T-helper 2 cell (primary cell): Measurements from ENCODE around the gene GPR141.

Source experiments
- DNase-seq, 5 experiments: peaks; one replicate each; pipeline versions ENCODE4 v3.0.0 to v3.0.0-alpha.2; 2012 to 2022
- total RNA-seq, 2 donors: gene quantifications; one replicate each; lab custom pipeline; 2026; lab: John Stamatoyannopoulos, UW

Gene GPR141
- 0 reads per million in 2 donors for total RNA-seq

GRCh38 chr7:37683246-37684120 is at the start of gene GPR141:
GPR141 (plus strand) TSS chr7:37683766; CDS start chr7:37740394, 56,628 bp downstream.
- peak in 1 of 5 experiments; percentile 22 for DNase-seq

GRCh38 chr7:37635346-37635745 is 48.2 kb upstream of the GPR141 start:
- no peak for DNase-seq

GRCh38 chr7:37642028-37642540 is 41.5 kb upstream of the GPR141 start:
- no peak for DNase-seq

GRCh38 chr7:37643876-37644275 is 39.7 kb upstream of the GPR141 start:
- DNase-seq = no peak

- DNase-seq = no peak
These were observed 38.1 kb upstream of the GPR141 start for GRCh38 chr7:37645282-37646050.

- no peak for DNase-seq
These were observed 26.5 kb upstream of the GPR141 start for GRCh38 chr7:37656913-37657530.

- no peak for DNase-seq
These were observed 25.8 kb upstream of the GPR141 start for GRCh38 chr7:37657816-37658215.

- no peak for DNase-seq
These were observed 23.5 kb upstream of the GPR141 start for GRCh38 chr7:37659971-37660565.

- no peak for DNase-seq
These were observed 23.0 kb upstream of the GPR141 start for GRCh38 chr7:37660614-37661013.

GRCh38 chr7:37663693-37664092 is 19.9 kb upstream of the GPR141 start:
- DNase-seq = no peak

GRCh38 chr7:37665352-37666022 is 18.1 kb upstream of the GPR141 start:
- no peak for DNase-seq

- DNase-seq = no peak
These were observed 17.4 kb upstream of the GPR141 start for GRCh38 chr7:37666026-37666799.

GRCh38 chr7:37669818-37670217 is 13.7 kb upstream of the GPR141 start:
- no peak for DNase-seq

GRCh38 chr7:37670436-37670835 is 13.1 kb upstream of the GPR141 start:
- DNase-seq = no peak

- no peak for DNase-seq
These were observed 11.7 kb upstream of the GPR141 start for GRCh38 chr7:37671876-37672275.

- no peak for DNase-seq
These were observed 10.6 kb upstream of the GPR141 start for GRCh38 chr7:37672926-37673325.

GRCh38 chr7:37673523-37673922 is 10.0 kb upstream of the GPR141 start:
- DNase-seq = no peak

- no peak for DNase-seq
These were observed 9.0 kb upstream of the GPR141 start for GRCh38 chr7:37674531-37674930.

GRCh38 chr7:37675749-37676148 is 7.8 kb upstream of the GPR141 start:
- no peak for DNase-seq

- DNase-seq = no peak
These were observed 1.4 kb downstream of the GPR141 start for GRCh38 chr7:37684927-37685326.
